Heart right ventricle (tissue), 16 donors: Measurements from ENCODE around the gene TUBA3C. TPM values are rescaled to one million over a fixed set of nuclear protein-coding genes. Genes with fewer than 3 reads are reported as not detected.

ENCODE experiments used
- ATAC-seq, 8 donors: fragments of 200-7000 bp; cut with Tn5 transposase; one replicate each; pipeline ENCODE4 v1.9.1; 2020; ENCODE audit warnings: mild to moderate bottlenecking in 8 of 8, moderate library complexity in 8 of 8, moderate number of reproducible peaks in 1 of 8
- DNase-seq, 2 donors: peaks; one replicate each; pipeline ENCODE4 v3.0.0-alpha.2; 2020
- H3K27ac ChIP-seq, 10 donors: fragments of 200-600 bp; sonication (generic) in 2 of 10; one replicate each; pipeline versions ENCODE4 v1.5.0 to v1.8.0; 2020 to 2022; ENCODE audit warnings: mild to moderate bottlenecking in 3 of 10
- H3K27me3 ChIP-seq, 7 donors: fragments of 200-600 bp; one replicate each; pipeline ENCODE4 v1.8.0; 2021 to 2022; ENCODE audit warnings: mild to moderate bottlenecking in 2 of 7
- H3K36me3 ChIP-seq, 9 donors: fragments of 200-600 bp; sonication (generic) in 1 of 9; one replicate each; pipeline versions ENCODE4 v1.5.0 to v1.8.0; 2020 to 2022; ENCODE audit warnings: mild to moderate bottlenecking in 2 of 9
- H3K4me1 ChIP-seq, 9 donors: fragments of 200-600 bp; sonication (generic) in 1 of 9; one replicate each; pipeline versions ENCODE4 v1.5.0 to v1.8.0; 2020 to 2022; ENCODE audit warnings: mild to moderate bottlenecking in 4 of 9
- H3K4me3 ChIP-seq, 10 donors: fragments of 200-600 bp; sonication (generic) in 2 of 10; one replicate each; pipeline versions ENCODE4 v1.5.0 to v1.8.0; 2020 to 2022; ENCODE audit warnings: mild to moderate bottlenecking in 7 of 10, moderate library complexity in 2 of 10
- H3K9me3 ChIP-seq, 11 donors: fragments of 200-600 bp in 10 of 11; sonication (generic) in 2 of 11; one replicate each; pipeline versions ENCODE4 v1.5.0 to v1.8.0; 2013 to 2022; ENCODE audit warnings: mild to moderate bottlenecking in 2 of 11, control low read depth in 1 of 11, moderate library complexity in 1 of 11
- WGBS, 2 donors: extraction: QIAGEN DNeasy Blood & Tissue Kit; methylation state at CpG; one replicate each; pipeline ENCODE4 v1.1.7; 2013; ENCODE audit warnings: inconsistent platforms in 1 of 2; 5-methylcytosine and 5-hydroxymethylcytosine counted together
- intact Hi-C, 10 donors: fragments of 100-400 bp; cut with DNase I; formaldehyde crosslinking; loops; one replicate each; pipeline versions ENCODE4 v1.11.1 to v1.14.2; 2022
- polyA plus RNA-seq, 2 donors: library from polyadenylated mRNA; stranded (reverse); fragments of 200-250 nt; gene quantifications; one replicate each; pipeline ENCODE4 v1.2.3, GENCODE V29; 2013
- total RNA-seq, 10 donors: library from RNA; stranded (reverse); fragmentation: NEBNext Ultra II Directional in 3 of 10; extraction: Animal tissue kit (Norgen Biotek cat#: 25700) in 3 of 10; gene quantifications; one replicate each; pipeline versions ENCODE4 v1.2.1 to v1.2.4, GENCODE V29; 2021 to 2023
- TF ChIP-seq, protein P1 (sequence below), 9 donors: fragments of 200-600 bp; sonication (generic) in 2 of 9; IDR thresholded peaks; one replicate each; pipeline versions ENCODE4 v1.5.0 to v1.8.0; 2021 to 2022; ENCODE audit warnings: antibody characterized with exemption in 9 of 9, mild to moderate bottlenecking in 5 of 9, moderate library complexity in 1 of 9
- donor health status: Arrhythmogenic right ventricular cardiomyopathy.
- donor health status: ischemic (EF 13 %, LVEDD 7.1; RV severe dilation, severe dysfunction).
- donor health status: healthy with polysubstance abuse.
- donor health status: DM: no; HTN: yes; CAD: no.
- donor health status: DM: no; HTN: no; CAD: no.
- donor health status: ischemic (EF 25% LVEDD 6.9; RV normal size, moderate dysfunction).
- donor health status: ischemic (EF 25% LVEDD 5.7; RV mildly dilated, moderate dysfunction).
- donor health status: healthy.
- donor health status: DM: yes; HTN: yes; CAD: no.
- donor health status: Ischemic cardiomyopathy.
- donor health status: ischemic (EF 35%, LVEDD 5.7; RV mildly dilated, moderate dysfunction).
- donor health status: nonischemic (EF 11% LVEDD 7.7; RV severe dilation, severe dysfunction).
- donor health status: DM: yes; HTN: yes; CAD: no.
- donor health status: PGD.
- donor health status: ischemic (EF 29% LVEDD 5.4; RV normal size, mild dysfunction).
- donor health status: nonischemic (EF 23%, LVEDD 6.1; RV moderate dilation, normal function).

TUBA3C gene
- total and polyA plus RNA-seq, 12 donors = 0.06 to 0.20 TPM; not detected in 10

DNA sequence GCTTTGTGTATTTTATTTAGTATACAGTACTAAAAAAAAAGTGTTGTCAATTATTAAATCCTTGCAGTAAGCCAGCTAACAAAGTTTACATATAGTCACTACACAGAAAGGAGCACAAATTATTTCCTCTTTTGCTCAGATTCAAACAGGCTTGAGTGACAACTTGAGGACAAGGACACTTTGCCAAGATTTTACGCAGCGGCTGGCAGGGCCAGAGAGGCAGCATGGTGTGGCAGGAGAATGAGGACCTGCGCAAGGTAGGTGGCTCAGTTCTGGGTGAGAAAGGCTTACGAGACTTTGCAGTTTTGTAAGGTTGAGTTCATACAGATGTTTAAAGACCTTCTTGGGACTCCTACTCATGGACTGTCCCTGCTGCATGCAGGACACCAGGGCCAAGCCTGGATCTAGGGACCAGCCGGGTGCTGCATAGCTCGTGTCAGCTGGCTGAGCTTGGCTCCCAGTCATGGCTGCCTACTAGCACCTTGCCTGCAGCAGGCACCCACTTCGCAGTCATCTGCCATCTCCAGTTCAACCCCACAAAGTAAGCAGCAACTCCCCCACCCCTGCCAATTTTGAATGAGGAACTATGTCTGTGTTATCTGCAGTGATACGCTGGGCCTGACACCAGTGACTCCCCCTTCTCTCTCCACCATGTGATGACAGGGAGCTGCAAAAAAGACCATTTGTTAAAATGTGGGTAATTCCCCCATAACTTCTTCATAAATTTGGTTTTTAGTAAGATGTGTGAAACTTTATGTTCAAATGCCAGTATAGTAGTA, 3.7 kb upstream of the TUBA3C start:
- Histone ChIP-seq H3K4me1 (no peaks in the 10 kb centered on the region), H3K27me3 (peaks cover 0 to 7% (median 0%) of the 10 kb centered on the region in 7 donors), H3K4me3 (no peak overlapping the region), H3K36me3 (no peaks in the 10 kb centered on the region), H3K27ac (no peak overlapping the region), H3K9me3 (peaks cover 0 to 14% (median 0%) of the 10 kb centered on the region in 11 donors)
- no peak for DNase-seq
- TF ChIP-seq, protein P1, sequence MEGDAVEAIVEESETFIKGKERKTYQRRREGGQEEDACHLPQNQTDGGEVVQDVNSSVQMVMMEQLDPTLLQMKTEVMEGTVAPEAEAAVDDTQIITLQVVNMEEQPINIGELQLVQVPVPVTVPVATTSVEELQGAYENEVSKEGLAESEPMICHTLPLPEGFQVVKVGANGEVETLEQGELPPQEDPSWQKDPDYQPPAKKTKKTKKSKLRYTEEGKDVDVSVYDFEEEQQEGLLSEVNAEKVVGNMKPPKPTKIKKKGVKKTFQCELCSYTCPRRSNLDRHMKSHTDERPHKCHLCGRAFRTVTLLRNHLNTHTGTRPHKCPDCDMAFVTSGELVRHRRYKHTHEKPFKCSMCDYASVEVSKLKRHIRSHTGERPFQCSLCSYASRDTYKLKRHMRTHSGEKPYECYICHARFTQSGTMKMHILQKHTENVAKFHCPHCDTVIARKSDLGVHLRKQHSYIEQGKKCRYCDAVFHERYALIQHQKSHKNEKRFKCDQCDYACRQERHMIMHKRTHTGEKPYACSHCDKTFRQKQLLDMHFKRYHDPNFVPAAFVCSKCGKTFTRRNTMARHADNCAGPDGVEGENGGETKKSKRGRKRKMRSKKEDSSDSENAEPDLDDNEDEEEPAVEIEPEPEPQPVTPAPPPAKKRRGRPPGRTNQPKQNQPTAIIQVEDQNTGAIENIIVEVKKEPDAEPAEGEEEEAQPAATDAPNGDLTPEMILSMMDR (IDR thresholded peaks at IDR 0.05) = no peak
- 83% methylated on average over 8 of the region's 8 CpGs for WGBS, 2 donors
- ATAC-seq = no peak
- intact Hi-C loops = no loop called here

DNA sequence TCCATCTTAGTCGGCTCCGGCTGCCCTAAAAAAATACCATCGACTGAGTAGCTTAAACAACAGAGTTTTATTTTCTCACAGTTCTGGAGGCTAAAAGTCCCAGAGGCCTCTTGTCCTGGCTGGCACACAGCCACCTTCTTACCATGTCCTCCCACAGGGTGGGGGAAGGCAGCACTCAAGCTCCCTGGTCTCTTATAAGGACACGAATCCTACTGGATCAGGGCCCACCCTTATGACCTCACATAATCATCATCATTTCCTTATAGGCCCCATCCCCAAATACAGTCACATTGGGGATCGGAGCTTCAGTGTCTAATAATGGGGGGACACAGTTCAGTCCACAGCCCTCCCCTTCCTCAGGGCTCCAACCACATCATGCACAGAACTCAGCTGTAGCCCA, 2.6 kb upstream of the TUBA3C start:
- 86 to 91% methylated on average over 5 of the region's 5 CpGs for WGBS, 2 donors
- H3K27ac ChIP-seq = no peak overlapping the region
- ATAC-seq (no peak), DNase-seq (no peak)
- H3K36me3 ChIP-seq = no peaks in the 10 kb centered on the region
- no peak overlapping the region for H3K4me3 ChIP-seq
- peaks cover 0 to 14% (median 0%) of the 10 kb centered on the region in 11 donors for H3K9me3 ChIP-seq
- TF ChIP-seq, protein P1 (IDR thresholded peaks at IDR 0.05) = no peak
- intact Hi-C loops = no loop called here
- peaks cover 0 to 7% (median 0%) of the 10 kb centered on the region in 7 donors for H3K27me3 ChIP-seq
- H3K4me1 ChIP-seq = no peaks in the 10 kb centered on the region

DNA sequence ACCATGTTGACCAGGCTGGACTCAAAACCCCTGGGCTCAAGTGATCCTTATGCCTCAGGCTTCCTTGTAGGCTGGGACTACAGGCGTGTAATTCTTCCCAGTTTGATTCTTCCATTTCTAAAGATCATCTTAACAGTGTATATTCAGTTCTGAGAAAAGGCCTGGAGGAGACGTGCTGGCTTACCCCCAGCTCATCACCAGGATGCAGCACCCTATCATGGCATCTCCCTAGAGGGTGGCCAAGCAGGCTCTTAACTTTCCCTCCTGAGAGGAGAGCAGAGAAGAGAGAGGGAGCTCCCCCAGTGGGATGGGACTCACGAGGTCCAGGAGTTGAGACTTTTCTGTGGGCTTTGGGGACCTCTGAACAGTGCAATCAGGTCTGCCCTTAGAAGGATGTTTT, 2.1 kb upstream of the TUBA3C start:
- H3K9me3 ChIP-seq = peaks cover 0 to 14% (median 0%) of the 10 kb centered on the region in 11 donors
- 47 to 49% methylated on average over 3 of the region's 3 CpGs for WGBS, 2 donors
- H3K4me3 ChIP-seq = no peak overlapping the region
- TF ChIP-seq, protein P1 (IDR thresholded peaks at IDR 0.05) = no peak
- ATAC-seq = no peak
- DNase-seq = no peak
- H3K36me3 ChIP-seq = no peaks in the 10 kb centered on the region
- no peaks in the 10 kb centered on the region for H3K4me1 ChIP-seq
- H3K27me3 ChIP-seq = peaks cover 0 to 7% (median 0%) of the 10 kb centered on the region in 7 donors
- intact Hi-C loops = no loop called here
- H3K27ac ChIP-seq = no peak overlapping the region

DNA sequence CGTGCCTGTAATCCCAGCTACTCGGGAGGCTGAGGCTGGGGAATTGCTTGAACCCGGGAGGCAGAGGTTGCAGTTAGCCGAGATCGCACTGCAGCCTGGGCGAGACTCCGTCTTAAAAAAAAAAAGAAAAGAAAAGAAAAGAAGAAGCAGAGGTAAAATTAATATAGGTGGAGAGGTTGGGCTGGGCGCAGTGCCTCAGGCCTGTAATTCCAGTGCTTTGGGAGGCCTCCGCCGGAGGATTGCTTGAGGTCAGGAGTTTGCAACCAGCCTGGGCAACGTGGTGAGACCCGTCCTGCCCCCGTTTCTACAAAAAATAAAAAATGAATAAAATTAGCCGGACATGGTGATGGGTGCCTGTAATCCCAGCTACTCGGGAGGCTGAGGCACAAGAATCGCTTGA, 912 bp upstream of the TUBA3C start:
- WGBS, 2 donors = 87 to 89% methylated on average over 16 of the region's 16 CpGs
- Histone ChIP-seq H3K4me3 (no peak overlapping the region), H3K27ac (no peak overlapping the region), H3K4me1 (no peaks in the 10 kb centered on the region), H3K27me3 (peaks cover 0 to 7% (median 0%) of the 10 kb centered on the region in 7 donors), H3K36me3 (no peaks in the 10 kb centered on the region), H3K9me3 (peaks cover 0 to 14% (median 0%) of the 10 kb centered on the region in 11 donors)
- intact Hi-C loops = no loop called here
- TF ChIP-seq, protein P1 (IDR thresholded peaks at IDR 0.05) = no peak
- DNase-seq (no peak), ATAC-seq (no peak)
